HEK293 (cell line): Measurements from ENCODE around the gene PRB4.

ENCODE experiments used
- CTCF ChIP-seq: fragments of 450-650 bp; formaldehyde crosslinking; IDR thresholded peaks from 2 replicates; pipeline ENCODE4 v1.5.1; 2016; ENCODE audit warnings: missing biosample characterization, missing genetic modification characterization
- REST ChIP-seq: fragments of 450-650 bp; formaldehyde crosslinking; IDR thresholded peaks from 2 replicates; pipeline ENCODE4 v1.5.1; 2016; ENCODE audit warnings: missing biosample characterization, missing genetic modification characterization
- SETDB1 ChIP-seq: IDR thresholded peaks from one replicate; pipeline ENCODE4 v1.6.1; 2017; ENCODE audit warnings: mild to moderate bottlenecking, low read length, moderate library complexity, mixed read lengths; ENCODE audit not compliant: insufficient read length
- YY1 ChIP-seq: fragments of 450-650 bp; formaldehyde crosslinking; IDR thresholded peaks from 2 replicates; pipeline ENCODE4 v1.5.1; 2018; ENCODE audit warnings: missing biosample characterization, missing genetic modification characterization
- YY2 ChIP-seq: fragments of 450-650 bp; formaldehyde crosslinking; IDR thresholded peaks from 2 replicates; pipeline ENCODE4 v1.5.1; 2016; ENCODE audit warnings: missing biosample characterization, missing genetic modification characterization
- ZBTB17 ChIP-seq: fragments of 450-650 bp; formaldehyde crosslinking; IDR thresholded peaks from 2 replicates; pipeline ENCODE4 v1.5.1; 2016; ENCODE audit warnings: missing biosample characterization, missing genetic modification characterization
- ZFP69B ChIP-seq: fragments of 450-650 bp; formaldehyde crosslinking; IDR thresholded peaks from 2 replicates; pipeline ENCODE4 v1.5.1; 2016; ENCODE audit warnings: missing biosample characterization, missing genetic modification characterization
- ZNF174 ChIP-seq: fragments of 450-650 bp; formaldehyde crosslinking; IDR thresholded peaks from 2 replicates; pipeline ENCODE4 v1.5.0; 2017; ENCODE audit warnings: missing biosample characterization, mild to moderate bottlenecking, missing genetic modification characterization
- ZNF280D ChIP-seq: fragments of 450-650 bp; formaldehyde crosslinking; IDR thresholded peaks from 2 replicates; pipeline ENCODE4 v1.5.1; 2016; ENCODE audit warnings: missing biosample characterization, missing genetic modification characterization
- ZNF292 ChIP-seq: fragments of 450-650 bp; formaldehyde crosslinking; IDR thresholded peaks from 2 replicates; pipeline ENCODE4 v1.5.1; 2016; ENCODE audit warnings: low read depth, missing biosample characterization, missing genetic modification characterization, borderline replicate concordance
- ZNF311 ChIP-seq: fragments of 450-650 bp; formaldehyde crosslinking; IDR thresholded peaks from 2 replicates; pipeline ENCODE4 v1.5.1; 2017; ENCODE audit warnings: missing biosample characterization, missing genetic modification characterization, borderline replicate concordance
- ZNF350 ChIP-seq: fragments of 450-650 bp; formaldehyde crosslinking; IDR thresholded peaks from 2 replicates; pipeline ENCODE4 v1.5.0; 2017; ENCODE audit warnings: missing biosample characterization, mild to moderate bottlenecking, missing genetic modification characterization
- ZNF558 ChIP-seq: fragments of 450-650 bp; formaldehyde crosslinking; IDR thresholded peaks from 2 replicates; pipeline ENCODE4 v1.5.1; 2016; ENCODE audit warnings: missing biosample characterization, missing genetic modification characterization
- ZNF670 ChIP-seq: fragments of 450-650 bp; formaldehyde crosslinking; IDR thresholded peaks from 2 replicates; pipeline ENCODE4 v1.5.1; 2016; ENCODE audit warnings: missing biosample characterization, missing genetic modification characterization, low read depth

DNA sequence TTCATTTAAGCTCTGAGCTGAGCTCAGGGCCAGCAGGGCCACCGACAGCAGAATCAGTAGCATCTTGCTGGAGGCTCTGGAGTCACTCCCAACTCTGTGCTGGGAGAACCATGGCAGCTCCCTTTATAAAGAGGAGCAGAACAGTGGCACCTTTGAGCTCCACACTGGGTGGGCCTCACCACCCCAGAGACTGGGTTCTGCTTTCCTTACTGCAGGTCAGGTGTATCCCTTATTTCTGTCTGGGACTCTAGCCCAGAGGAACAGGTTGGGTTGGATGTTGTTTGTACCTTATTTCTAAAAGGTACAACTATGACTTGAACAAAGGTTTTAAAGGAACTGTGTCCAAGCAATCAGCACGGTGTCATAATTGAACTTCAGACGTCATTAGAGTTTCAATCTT is 40.6 kb downstream of the PRB4 start, which contains the start of gene PRB3:
- no peak for TF ChIP-seq ZNF311 (tag by site-specific recombination)
- TF ChIP-seq ZNF670 (tag by site-specific recombination), result no peak
- TF ChIP-seq CTCF, result no peak
- TF ChIP-seq ZFP69B (tag by site-specific recombination), result no peak
- TF ChIP-seq ZNF350 (tag by site-specific recombination), result no peak
- no peak for TF ChIP-seq YY2 (tag by site-specific recombination)
- TF ChIP-seq ZBTB17 (tag by site-specific recombination), result no peak
- TF ChIP-seq ZNF292, result no peak
- TF ChIP-seq REST, result no peak
- TF ChIP-seq ZNF558 (tag by site-specific recombination), result no peak
- TF ChIP-seq YY1 (tag by site-specific recombination), result no peak
- TF ChIP-seq SETDB1, result no peak
- TF ChIP-seq ZNF174 (tag by site-specific recombination), result no peak
- no peak for TF ChIP-seq ZNF280D (tag by site-specific recombination)
